Measurements from ENCODE around the gene TGFBR3. TPM values are rescaled to one million over a fixed set of nuclear protein-coding genes. Genes with fewer than 3 reads are reported as not detected.

The TGFBR3 gene
- total and polyA plus RNA-seq, 2 experiments from 2014 or later, result 16.2 to 26.5 TPM

GRCh38 chr1:91741301-91741700 lies 144.7 kb downstream of the TGFBR3 start:
- in situ Hi-C loops (cut with MboI), result no loop called here
- H4K20me1 ChIP-seq (ENCODE audit: insufficient read depth), result no peaks in the 10 kb centered on the region
- no peak for TF ChIP-seq EZH2phosphoT487 (IDR thresholded peaks at IDR 0.05; ENCODE audit: insufficient read depth, low read depth)
- TF ChIP-seq EZH2 (IDR thresholded peaks at IDR 0.05; ENCODE audit: insufficient read depth, poor library complexity, severe bottlenecking), result no peak
- peak; percentile 48 for DNase-seq
- H3K79me2 ChIP-seq (ENCODE audit: insufficient read depth), result peaks cover 32% of the 10 kb centered on the region
- no peak overlapping the region for H2AFZ ChIP-seq
- H3K4me3 ChIP-seq, result no peak overlapping the region
- no peaks in the 10 kb centered on the region for H3K9me3 ChIP-seq (ENCODE audit: low read depth)
- H3K9me2 ChIP-seq (ENCODE audit: insufficient read depth), result no peaks in the 10 kb centered on the region
- H3K9ac ChIP-seq, result no peak overlapping the region
- H3F3A ChIP-seq (ENCODE audit: insufficient read depth), result peaks cover 28% of the 10 kb centered on the region
- no peak overlapping the region for H3K27ac ChIP-seq
- WGBS, 2 experiments (ENCODE audit: low coverage in 1 of 2, low lambda C conversion rate in 2 of 2, missing lambda C conversion rate in 2 of 2), result 92 to 95% methylated on average over 5 of the region's 5 CpGs
- H3K4me2 ChIP-seq (ENCODE audit: unreplicated experiment), result peak overlapping the region; percentile 8
- H3K4me1 ChIP-seq (ENCODE audit: insufficient read depth), result peaks cover 41% of the 10 kb centered on the region
- peaks cover under 1% of the 10 kb centered on the region; the same call in 1 of the 2 replicates for H3K36me3 ChIP-seq (ENCODE audit: low read depth)
- no peaks in the 10 kb centered on the region for H3K27me3 ChIP-seq (replicated peaks; ENCODE audit: insufficient read depth)

GRCh38 chr1:91737650-91738049 lies 148.3 kb downstream of the TGFBR3 start:
- Histone ChIP-seq H3K36me3 (ENCODE audit: low read depth) (no peaks in the 10 kb centered on the region; the same call in 1 of the 2 replicates), H3K4me3 (no peak overlapping the region), H3K4me1 (ENCODE audit: insufficient read depth) (peaks cover 44% of the 10 kb centered on the region), H2AFZ (no peak overlapping the region), H3K27ac (peak overlapping the region; percentile 96), H3K27me3 (replicated peaks; ENCODE audit: insufficient read depth) (no peaks in the 10 kb centered on the region), H3K4me2 (ENCODE audit: unreplicated experiment) (no peak overlapping the region), H4K20me1 (ENCODE audit: insufficient read depth) (no peaks in the 10 kb centered on the region), H3K79me2 (ENCODE audit: insufficient read depth) (peaks cover 4% of the 10 kb centered on the region; the same call in 1 of the 2 replicates), H3K9me2 (ENCODE audit: insufficient read depth) (no peaks in the 10 kb centered on the region), H3K9ac (peak overlapping the region; percentile 77), H3F3A (ENCODE audit: insufficient read depth) (peaks cover 48% of the 10 kb centered on the region), H3K9me3 (ENCODE audit: low read depth) (no peaks in the 10 kb centered on the region)
- DNase-seq, result no peak
- WGBS, 2 experiments (ENCODE audit: low coverage in 1 of 2, low lambda C conversion rate in 2 of 2, missing lambda C conversion rate in 2 of 2), result 98 to 100% methylated on average over 4 of the region's 4 CpGs
- no peak for TF ChIP-seq EZH2phosphoT487 (IDR thresholded peaks at IDR 0.05; ENCODE audit: insufficient read depth, low read depth)
- no peak for TF ChIP-seq EZH2 (IDR thresholded peaks at IDR 0.05; ENCODE audit: insufficient read depth, poor library complexity, severe bottlenecking)
- in situ Hi-C loops (cut with MboI), result no loop called here

GRCh38 chr1:91736715-91737615 lies 149.0 kb downstream of the TGFBR3 start:
- Histone ChIP-seq H3K4me3 (peak overlapping the region; percentile 59), H3K27me3 (replicated peaks; ENCODE audit: insufficient read depth) (no peaks in the 10 kb centered on the region), H3K9ac (peak overlapping the region; percentile 77), H3K27ac (peak overlapping the region; percentile 96), H2AFZ (peak overlapping the region; percentile 53), H4K20me1 (ENCODE audit: insufficient read depth) (no peaks in the 10 kb centered on the region), H3K36me3 (ENCODE audit: low read depth) (no peaks in the 10 kb centered on the region; the same call in 1 of the 2 replicates), H3K4me2 (ENCODE audit: unreplicated experiment) (peak overlapping the region; percentile 91), H3K9me2 (ENCODE audit: insufficient read depth) (no peaks in the 10 kb centered on the region), H3K79me2 (ENCODE audit: insufficient read depth) (peaks cover 4% of the 10 kb centered on the region; the same call in 1 of the 2 replicates), H3F3A (ENCODE audit: insufficient read depth) (peaks cover 48% of the 10 kb centered on the region), H3K9me3 (ENCODE audit: low read depth) (no peaks in the 10 kb centered on the region), H3K4me1 (ENCODE audit: insufficient read depth) (peaks cover 48% of the 10 kb centered on the region)
- DNase-seq, result peak; percentile 95
- WGBS, 2 experiments (ENCODE audit: low coverage in 1 of 2, low lambda C conversion rate in 2 of 2, missing lambda C conversion rate in 2 of 2), result 28 to 29% methylated on average over 13 of the region's 13 CpGs
- TF ChIP-seq EZH2 (IDR thresholded peaks at IDR 0.05; ENCODE audit: insufficient read depth, poor library complexity, severe bottlenecking), result no peak
- TF ChIP-seq EZH2phosphoT487 (IDR thresholded peaks at IDR 0.05; ENCODE audit: insufficient read depth, low read depth), result no peak
- in situ Hi-C loops (cut with MboI), result no loop called here

- in situ Hi-C loops (cut with MboI), result no loop called here
- Histone ChIP-seq H3K27me3 (replicated peaks; ENCODE audit: insufficient read depth) (no peaks in the 10 kb centered on the region), H2AFZ (peak overlapping the region; percentile 53), H3K9me3 (ENCODE audit: low read depth) (no peaks in the 10 kb centered on the region), H3K79me2 (ENCODE audit: insufficient read depth) (0 out of 2 replicates have a peak, but pooled peaks cover 4% of the 10 kb centered on the region), H3F3A (ENCODE audit: insufficient read depth) (peaks cover 55% of the 10 kb centered on the region), H3K9ac (peak overlapping the region; percentile 77), H3K27ac (peak overlapping the region; percentile 96), H3K36me3 (ENCODE audit: low read depth) (no peaks in the 10 kb centered on the region; the same call in 1 of the 2 replicates), H4K20me1 (ENCODE audit: insufficient read depth) (no peaks in the 10 kb centered on the region), H3K4me3 (peak overlapping the region; percentile 59), H3K9me2 (ENCODE audit: insufficient read depth) (no peaks in the 10 kb centered on the region), H3K4me1 (ENCODE audit: insufficient read depth) (peaks cover 50% of the 10 kb centered on the region), H3K4me2 (ENCODE audit: unreplicated experiment) (peak overlapping the region; percentile 91)
- TF ChIP-seq EZH2 (IDR thresholded peaks at IDR 0.05; ENCODE audit: insufficient read depth, poor library complexity, severe bottlenecking), result no peak
- TF ChIP-seq EZH2phosphoT487 (IDR thresholded peaks at IDR 0.05; ENCODE audit: insufficient read depth, low read depth), result no peak
- peak; percentile 48 for DNase-seq
- WGBS, 2 experiments (ENCODE audit: low coverage in 1 of 2, low lambda C conversion rate in 2 of 2, missing lambda C conversion rate in 2 of 2), result 21 to 26% methylated on average over 8 of the region's 8 CpGs
Observed at GRCh38 chr1:91736146-91736714, 149.7 kb downstream of the TGFBR3 start.

All from GM23248 (cell line).